NCI-H1417 (cell line): ENCODE data around the gene FAR1.

ENCODE experiments used
- DNase-seq, 3 experiments: peaks; one replicate each; lab custom pipeline; 2025; lab: John Stamatoyannopoulos, UW

Gene FAR1

DNA sequence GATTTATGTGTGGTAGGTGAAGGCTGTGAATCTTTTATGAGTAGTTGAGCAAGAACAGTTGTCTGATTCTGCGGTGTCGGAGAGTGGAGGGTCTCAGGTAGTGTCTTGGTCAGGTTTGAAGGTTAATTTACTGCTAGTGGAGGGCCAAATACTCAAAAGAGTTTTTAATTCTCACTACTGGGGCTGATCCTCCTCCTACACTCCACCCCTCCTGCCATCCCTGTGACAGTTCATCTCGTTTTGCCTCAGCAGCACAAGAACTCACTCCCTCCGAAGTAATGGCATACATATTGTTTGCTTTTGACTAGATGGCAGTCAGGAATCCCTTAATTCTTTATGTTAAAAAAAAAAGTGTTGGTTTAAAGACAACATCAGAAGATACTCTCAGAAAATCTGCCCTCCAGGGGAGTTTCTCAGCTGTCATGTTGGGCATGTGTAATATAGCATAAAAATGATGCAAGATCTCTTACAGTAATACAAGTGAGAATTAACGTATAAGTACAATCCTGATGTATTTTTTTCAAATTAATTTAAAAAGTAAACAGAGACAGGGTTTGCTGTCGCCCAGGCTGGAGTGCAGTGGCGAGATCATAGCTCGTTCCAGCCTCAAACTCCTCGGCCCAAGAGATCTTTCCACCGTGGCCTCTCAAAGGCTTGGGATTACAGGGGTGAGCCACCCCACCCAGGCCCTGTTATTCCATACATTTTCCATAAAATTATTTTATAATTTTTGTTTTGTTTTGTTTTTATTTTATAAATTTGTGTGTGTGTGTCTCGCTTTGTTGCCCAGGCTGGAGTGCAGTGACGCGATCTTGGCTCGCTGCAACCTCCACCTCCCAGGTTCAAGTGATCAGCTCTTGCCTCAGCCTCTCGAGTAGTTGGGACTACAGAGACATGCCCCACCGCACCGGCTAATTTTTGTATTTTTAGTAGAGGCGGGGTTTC lies 1.3 kb downstream of the FAR1 start:
- peak in 1 of 3 experiments; percentile 54 for DNase-seq

DNA sequence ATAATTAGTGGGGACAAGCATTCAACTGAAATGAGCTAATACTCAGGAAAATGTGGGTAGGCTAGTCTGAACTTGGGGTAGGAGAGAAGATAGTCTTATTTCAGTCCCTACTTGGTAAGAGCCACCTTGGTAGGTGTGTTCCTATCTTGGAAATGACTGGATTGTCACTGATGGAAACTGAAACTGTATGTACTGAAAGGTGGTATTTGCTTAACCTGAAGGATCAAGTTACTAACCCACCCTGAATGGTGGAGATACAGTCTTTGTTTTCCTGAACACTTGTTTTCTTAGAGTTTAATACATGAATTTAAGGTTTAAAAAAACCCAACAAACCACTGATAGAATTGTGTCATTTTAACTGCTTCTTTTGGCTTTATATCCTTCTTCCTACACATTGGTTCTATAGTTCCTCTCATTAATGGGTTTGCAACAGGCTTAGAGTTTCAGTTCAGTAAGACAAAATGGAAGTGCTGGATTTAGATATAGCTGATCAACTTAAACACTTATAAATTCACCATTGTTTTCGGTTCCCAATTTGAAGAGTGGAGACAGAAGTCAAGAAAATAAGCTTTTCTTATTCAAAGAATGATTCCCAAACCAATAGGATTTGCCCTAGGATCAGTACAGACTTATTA lies 4.2 kb downstream of the FAR1 start:
- DNase-seq = no peak

DNA sequence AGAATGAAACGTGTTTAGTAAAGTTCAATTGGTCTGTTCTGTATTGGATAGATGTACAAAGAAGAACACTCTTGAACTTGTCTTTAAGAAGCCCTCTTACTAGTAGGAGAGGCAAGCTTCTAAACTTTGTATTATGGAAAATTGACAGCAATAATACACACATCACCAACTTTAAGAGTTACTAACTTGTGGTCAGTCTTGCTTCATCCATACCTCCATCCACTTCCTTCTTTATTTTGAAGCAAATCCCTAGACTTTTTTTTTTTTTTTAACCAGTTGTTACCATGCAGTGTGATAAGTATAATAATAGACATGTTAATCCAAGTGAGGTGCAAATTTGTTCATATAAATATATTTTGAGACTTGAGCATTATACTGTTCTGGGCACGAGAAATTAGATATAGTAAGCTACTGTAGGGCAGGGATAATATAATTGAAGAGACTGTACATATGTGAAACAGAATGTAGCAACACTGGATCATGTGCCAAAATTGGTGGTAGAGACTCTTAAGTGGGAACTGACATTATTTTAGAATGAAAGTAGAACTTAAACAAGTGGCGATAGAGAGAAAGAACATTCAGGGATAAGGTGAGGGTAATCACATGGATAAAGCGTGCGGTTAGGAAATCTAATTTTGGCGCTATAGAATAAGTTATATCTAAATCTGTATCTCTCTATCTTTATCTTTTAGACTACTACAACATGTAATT lies 6.5 kb downstream of the FAR1 start:
- DNase-seq = no peak

DNA sequence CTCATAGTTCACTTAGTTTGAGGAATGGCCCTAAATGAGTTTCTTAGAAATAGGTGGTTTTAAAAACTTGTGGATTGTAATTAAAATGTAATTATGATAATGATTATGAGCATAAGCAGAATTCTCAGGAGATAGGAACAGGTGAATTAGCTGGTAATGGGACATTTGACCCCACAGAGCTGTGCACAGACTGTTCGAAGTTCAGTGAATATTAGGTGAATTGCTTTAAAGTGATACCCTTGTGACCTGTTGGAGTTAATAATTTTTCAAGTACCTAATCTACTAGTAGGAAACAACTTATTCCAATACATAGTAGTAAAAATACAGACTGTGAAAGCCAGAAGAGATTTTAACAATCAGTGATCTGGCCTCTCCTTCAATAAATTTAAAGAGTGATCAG lies 8.1 kb downstream of the FAR1 start:
- no peak for DNase-seq

DNA sequence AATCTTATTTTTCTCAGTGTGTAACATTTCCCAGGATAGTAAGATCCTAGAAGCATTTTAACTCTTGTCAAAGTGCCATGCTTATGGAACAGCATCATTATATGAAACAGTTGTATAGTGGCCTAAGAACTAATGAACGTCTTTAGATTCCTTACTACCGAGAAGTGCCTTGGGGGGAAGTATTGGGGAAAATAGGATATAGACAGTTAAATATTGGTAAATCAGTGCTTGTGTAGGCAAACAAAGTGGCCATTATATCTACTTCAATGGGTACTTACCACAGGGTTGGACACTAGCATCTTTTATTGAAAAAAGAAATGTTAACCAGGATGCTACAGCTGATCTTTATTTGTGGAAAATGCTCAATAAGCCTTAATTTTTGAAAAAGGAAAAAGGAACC lies 11.3 kb downstream of the FAR1 start:
- DNase-seq = no peak

DNA sequence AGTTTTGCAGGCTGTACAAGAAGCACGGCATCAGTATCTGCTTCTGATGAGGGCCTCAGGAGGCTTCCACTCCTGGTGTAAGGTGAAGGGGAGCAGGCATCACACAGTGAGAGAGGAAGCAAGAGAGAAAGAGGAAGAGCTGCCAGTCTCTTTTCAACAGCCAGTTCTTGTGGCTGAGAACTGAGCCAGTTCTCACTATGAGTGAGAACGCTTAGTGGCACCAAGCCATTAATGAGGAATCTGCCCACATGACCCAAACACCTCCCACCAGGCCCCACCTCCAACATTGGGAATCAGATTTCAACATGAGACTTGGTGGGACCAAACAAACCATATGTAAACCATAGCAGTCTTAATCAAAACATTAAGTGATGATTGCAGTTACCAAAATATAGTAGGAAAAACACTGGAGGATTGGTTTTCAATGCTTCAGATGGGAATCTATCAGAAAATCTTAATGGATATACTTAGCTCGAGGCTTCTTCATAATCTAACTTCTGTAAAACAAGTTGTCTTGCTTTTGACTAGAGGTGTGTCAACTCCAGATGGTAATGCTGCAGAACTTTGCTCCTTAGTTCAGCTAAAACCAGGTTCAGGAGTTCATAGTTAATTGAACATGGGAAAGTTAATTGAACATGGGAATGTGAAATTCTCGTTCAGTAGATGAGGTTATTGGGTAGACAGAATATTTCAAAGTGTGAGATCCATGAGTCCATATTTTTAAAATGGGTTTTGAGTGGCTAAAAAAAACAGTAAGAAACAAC lies 12.2 kb downstream of the FAR1 start:
- no peak for DNase-seq

DNA sequence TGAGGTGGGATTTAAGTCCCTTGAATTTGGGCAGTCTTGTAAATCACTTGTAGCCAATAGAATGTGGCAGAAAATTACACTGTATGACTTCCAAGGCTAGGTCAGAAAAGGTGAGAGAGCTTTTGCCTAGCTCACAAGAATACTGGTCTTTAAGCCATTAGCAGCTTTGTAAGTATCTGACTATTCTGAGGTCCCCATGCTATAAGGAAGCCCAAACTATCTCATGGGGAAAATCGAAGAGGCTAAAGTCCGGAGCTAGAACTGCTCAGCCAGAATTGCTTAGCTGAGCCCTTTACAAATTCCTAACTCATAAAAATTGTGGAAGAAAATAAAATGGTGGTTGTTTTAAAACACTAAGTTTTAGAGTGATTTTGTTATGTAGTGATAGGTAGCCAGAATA lies 13.0 kb downstream of the FAR1 start:
- DNase-seq = no peak

DNA sequence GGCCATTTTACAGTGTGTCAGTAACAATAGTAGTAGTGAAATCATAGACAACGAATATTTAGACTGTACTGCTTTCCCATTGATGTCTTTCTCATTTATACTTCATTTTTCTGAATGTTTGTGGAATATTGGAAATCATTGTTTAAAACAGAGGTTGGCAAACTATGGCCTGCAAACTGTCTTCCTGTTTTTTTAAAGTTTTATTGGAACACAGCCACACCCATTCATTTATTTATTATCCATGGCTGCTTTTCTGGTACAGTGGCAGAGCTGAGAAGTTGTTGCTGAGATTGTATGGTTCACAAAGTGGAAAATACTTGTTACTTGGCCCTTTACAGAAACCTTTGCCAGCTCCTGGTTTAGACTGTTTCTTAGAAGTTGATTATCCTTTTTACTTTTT lies 13.7 kb downstream of the FAR1 start:
- no peak for DNase-seq

DNA sequence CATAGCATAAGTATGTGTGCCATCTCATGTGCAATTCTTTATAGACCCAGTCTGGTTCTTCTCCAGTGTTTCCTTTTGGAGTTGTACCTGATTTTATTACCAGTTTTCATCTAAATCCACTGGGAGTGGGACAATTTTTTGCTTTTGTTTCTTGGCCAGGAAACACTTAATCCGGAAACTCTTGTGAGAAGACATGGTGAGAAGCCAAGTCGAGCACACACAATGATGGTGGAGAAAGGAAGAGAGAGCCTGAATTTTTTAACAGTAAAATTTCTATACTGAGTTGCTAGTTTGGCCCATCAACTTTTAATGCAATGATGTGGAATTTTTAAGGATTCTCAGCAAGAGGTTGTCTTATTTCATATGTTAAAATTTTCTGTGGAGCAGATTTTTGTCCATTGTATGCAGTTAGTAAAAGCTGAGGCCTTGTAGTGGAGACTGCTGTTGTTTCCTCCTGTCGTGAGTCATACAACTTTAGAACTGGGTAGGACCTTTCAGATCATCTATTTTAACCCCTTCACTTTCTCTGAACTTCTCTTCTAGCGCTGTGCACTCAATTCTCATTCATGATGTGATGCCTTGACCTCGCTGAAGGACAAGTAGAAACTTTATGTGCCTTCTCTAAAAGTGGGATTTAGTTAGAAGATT lies 17.1 kb downstream of the FAR1 start:
- DNase-seq = no peak

DNA sequence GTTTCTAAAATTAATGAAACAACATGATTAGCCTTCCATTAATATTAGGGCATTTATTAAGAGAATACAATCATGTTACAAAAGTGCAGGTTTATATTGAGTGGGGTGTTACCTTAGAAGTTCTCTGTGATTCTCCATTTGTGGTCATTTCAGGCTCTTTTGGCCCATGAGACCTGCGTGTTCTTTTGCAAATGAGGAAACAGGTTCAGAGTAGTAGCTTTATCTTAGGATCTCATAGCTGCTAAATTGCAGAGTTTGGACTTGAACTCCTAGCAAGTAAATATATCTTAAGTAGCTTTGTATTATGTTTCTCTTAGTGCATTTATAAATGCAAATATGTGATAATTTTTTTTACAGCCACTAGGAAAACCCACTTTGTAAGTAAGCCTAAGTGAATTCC lies 18.3 kb downstream of the FAR1 start:
- DNase-seq = no peak

DNA sequence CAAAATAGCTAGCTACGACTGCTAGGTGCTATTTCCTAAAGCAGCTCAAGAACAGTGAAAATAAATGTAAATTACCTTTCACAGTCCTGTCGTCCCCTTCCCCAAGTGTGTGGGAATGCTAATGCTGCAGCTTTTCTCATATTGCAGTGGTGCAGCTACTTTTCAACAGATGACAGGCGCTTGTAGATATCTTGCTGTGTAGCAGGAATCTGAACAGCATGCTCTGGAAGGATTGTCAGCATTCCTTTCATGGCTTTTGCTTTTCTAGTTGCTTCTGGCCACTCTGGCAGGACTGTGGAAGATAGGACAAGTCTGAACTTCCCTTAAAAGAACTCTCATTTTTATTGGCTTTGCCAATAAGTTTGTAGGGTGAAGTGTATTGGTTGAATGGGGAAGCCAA lies 18.8 kb downstream of the FAR1 start:
- DNase-seq = no peak

DNA sequence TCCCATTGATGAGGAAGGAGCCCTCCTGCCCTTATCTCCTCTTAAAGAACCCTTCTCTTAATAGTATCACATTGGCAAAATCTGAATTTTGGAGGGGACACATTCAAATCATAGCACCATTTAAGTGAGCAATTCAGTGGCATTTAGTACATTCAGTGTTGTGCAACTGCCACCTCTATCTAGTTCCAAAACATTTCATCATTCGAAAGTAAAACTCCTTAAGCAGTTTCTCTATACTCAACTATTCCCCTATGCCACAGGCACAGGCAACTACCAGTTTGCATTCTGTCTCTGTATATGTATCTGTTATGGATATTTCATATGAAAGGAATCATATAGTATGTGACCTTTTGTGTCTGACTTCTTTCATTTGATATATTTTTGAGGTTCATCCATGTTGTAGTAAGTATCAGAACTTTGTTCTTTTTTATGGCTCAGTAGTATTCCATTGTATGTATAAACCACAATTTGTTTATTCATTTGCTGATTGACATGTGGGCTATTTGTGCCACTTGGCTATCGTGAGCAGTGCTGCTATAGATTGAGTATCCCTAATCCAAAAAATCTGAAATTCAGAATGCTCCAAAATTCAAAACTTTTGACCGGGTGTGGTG lies 22.9 kb downstream of the FAR1 start:
- DNase-seq = no peak

DNA sequence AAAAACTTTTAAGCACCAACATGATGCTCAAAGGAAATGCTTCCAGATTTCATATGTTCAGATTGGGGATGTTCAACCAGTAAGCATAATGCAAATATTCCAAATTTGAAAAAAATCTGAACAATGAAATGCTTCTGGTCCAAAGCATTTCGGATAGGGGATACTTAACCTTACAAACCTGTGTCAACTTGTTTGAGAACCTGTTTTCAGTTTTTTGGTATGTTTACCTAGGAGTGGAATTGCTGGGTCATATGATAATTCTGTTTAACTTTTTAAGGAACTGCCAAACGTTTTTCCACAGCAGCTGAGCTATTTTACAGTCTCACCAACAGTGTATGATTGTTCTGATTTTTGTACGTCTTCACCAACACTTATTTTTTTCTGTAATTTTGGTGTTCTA lies 23.7 kb downstream of the FAR1 start:
- no peak for DNase-seq

DNA sequence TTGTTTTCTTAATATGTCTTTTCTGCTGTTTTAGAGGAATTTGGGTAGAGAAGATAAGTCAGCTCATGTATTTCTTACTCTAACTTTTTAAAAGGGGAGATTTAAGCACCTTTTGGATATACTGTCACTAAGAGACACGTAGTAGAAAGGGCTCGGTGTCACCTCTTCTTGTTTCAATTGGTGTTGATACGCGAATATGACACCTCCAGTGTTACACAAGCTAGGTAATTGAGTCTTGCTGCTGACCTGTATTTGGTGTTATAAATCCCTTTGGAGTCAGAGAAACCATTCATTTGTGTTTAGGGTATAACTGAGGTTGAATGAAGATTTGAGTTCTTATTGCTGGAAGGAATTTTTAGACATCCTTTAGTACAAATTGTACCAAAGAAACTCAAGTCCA lies 25.6 kb downstream of the FAR1 start:
- no peak for DNase-seq

DNA sequence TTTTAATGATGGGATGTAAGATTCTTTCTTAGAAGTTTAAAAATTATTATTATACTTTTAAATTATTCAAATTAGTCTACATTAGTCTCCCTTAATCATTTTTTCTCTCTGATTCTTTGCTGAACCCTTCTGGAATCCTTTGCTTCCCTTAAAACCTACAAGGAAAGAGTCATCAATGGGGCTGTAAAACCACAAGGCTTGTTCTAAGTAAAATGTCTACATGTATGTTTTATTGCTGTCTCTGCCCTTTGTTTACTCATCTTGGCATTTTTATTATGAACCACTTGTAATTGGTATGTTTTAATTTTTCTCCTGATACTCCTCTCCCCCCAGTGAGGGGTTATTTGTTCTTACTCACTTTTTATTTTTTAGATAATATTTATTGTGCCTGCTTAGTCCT lies 27.4 kb downstream of the FAR1 start:
- DNase-seq = no peak

DNA sequence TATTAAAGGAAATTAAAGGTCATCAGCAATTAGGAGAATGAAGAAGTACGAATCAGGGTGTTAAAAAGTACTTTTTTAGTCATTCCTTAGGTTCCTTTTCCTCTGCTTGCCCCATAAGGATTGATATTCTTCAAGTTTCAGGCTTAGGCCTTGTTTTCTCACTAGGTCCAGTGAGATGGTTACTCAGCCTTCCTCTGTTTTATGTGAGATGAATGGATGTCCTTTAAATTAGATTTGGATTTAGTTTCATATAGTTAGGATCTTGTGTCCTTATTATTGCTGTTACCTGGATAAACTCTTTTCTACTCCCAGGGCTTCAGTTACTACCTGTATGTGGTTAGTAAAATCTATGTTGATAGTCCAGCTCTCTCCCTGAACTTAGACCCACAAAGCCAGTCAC lies 29.2 kb downstream of the FAR1 start:
- DNase-seq = no peak

DNA sequence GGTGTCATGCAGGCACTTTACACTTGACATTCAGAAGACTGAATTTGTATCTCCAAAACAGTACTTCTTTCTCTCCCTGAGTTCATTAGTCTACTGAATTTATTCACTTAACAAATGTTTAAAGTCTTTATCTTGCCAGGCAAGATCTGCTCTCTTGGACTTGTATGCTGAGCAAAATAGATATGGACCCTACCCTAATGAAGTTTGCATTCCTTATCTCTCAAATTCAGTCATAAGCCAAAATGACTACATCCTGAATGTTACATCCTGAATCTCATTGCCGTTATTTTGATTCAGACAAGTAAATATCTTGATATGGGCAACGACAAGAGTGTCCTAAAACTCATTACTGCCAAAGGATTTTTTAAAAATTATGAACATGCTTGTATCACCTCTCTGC lies 29.7 kb downstream of the FAR1 start:
- DNase-seq = no peak

DNA sequence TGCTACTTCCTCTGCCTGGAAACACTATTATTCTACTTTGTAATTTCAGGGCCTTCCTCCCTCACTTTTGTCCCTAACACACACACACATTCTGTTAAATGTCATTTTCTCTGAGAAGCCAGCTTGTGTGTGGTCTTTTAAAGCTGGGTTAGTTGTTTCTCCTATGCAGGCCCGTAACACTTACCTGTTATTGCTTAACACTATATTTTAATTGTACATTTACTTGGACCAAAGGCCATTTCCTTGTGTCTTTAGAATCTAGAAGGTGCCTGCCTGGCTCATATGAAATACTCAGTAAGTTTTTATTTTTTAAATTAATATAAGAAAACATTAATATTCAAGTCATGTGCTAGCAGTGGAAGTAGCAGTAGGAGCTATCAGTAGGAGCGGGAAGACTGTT lies 30.6 kb downstream of the FAR1 start:
- no peak for DNase-seq

DNA sequence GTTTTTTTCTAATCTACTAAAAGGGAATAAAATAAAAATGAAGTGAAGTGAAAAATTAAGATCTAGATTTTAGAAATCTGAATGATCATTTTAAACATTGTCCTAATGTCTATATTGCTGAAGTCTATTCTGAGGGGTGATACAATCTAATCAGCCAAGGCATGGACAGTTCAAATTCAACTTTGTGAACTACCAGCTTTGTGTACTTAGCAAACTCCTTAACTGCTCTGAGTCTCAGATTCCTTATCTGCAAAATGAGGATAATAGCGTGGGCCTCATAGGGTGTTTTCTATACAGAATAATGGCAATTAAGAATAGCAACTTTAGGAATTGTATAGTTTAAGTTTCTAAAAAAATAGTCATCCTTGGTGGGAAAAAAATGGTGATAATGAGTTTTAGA lies 31.4 kb downstream of the FAR1 start:
- no peak for DNase-seq

DNA sequence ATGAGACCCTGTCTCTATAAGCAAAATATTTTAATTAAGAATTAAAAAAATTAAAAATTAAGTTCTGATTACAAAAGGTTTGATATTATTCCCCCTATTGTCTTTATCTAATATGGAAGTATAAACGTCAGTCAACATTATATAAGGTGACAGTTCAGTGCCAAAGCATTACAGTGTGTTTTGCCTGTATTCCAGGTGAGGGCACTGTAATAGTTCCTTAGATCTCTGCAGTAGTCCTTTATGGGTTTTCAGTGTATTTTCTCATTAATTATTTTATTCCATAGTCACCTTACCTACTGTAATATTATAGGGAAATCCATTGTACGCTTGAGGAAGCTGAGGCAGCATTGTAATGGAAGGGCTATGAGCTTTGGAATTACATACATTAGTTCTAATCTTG lies 33.0 kb downstream of the FAR1 start:
- no peak for DNase-seq

DNA sequence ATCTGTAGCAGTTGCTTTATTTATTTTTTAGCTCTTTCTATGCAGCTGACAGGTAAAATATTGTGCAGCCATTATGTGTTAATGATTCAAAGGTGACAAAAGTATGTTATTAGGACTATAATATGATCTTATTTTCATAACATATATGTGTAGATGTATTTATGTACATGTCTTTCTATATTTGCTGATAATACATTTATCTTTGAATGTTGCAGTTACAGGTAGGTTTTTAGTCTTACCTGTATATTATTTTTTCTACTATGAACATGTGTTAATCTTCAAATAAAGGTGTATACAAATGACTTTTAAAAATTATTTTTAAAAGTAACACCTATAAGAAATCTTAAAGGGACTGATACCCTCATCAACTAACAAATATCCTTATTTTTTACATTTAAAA lies 33.6 kb downstream of the FAR1 start:
- DNase-seq = no peak
